GM20431 (cell line): ENCODE measurements around the gene AGFG2.
"Not testable (repeated sequence)": the region's sequence is repeated elsewhere in the genome, so short reads cannot be mapped to it uniquely, and the experiment has no call there.

Experiments used
- in situ Hi-C: fragments of 300-500 bp; cut with MseI, MboI; formaldehyde crosslinking; loops from one replicate; pipeline ENCODE4 v1.15.0; 2020; ENCODE audit warnings: low sequenced_read_pairs; ENCODE audit not compliant: unreplicated experiment

Gene AGFG2

GRCh38 chr7:100538654-100539435, at the start of gene AGFG2:
Gene AGFG2, plus strand, starts transcription at chr7:100539203. Its CDS starts 144 bp downstream, at chr7:100539347.
- in situ Hi-C loops: no loop called here

GRCh38 chr7:100489824-100490223, 49.2 kb upstream of the AGFG2 start:
- in situ Hi-C loops: loop anchor here (10.0 to 25.0 kb wide), 2 partner anchors 65 to 197 kb away; partner anchors contain the start of gene GIGYF1

- in situ Hi-C loops: loop anchor here (25.0 kb wide), 1 partner anchor 197 kb away; the partner anchor contains the start of gene GIGYF1
Measured at GRCh38 chr7:100490483-100491191, 48.4 kb upstream of the AGFG2 start.

GRCh38 chr7:100491192-100491578, 47.8 kb upstream of the AGFG2 start:
- in situ Hi-C loops: loop anchor here (25.0 kb wide), 1 partner anchor 196 kb away; the partner anchor contains the start of gene GIGYF1

GRCh38 chr7:100492738-100493475, 46.1 kb upstream of the AGFG2 start:
- in situ Hi-C loops: loop anchor here (25.0 kb wide), 1 partner anchor 194 kb away; the partner anchor contains the start of gene GIGYF1

GRCh38 chr7:100493476-100494264, 45.3 kb upstream of the AGFG2 start:
- in situ Hi-C loops: loop anchor here (25.0 kb wide), 1 partner anchor 194 kb away; the partner anchor contains the start of gene GIGYF1

GRCh38 chr7:100496509-100496908, 42.5 kb upstream of the AGFG2 start:
- in situ Hi-C loops: loop anchor here (25.0 kb wide), 1 partner anchor 191 kb away; the partner anchor contains the start of gene GIGYF1

- in situ Hi-C loops: not testable (repeated sequence)
Measured at GRCh38 chr7:100500743-100501142, 38.3 kb upstream of the AGFG2 start.

- in situ Hi-C loops: not testable (repeated sequence)
Measured at GRCh38 chr7:100504031-100504430, 35.0 kb upstream of the AGFG2 start.

- in situ Hi-C loops: no loop called here
Measured at GRCh38 chr7:100504887-100505611, 34.0 kb upstream of the AGFG2 start.

- in situ Hi-C loops: no loop called here
Measured at GRCh38 chr7:100506356-100506923, 32.6 kb upstream of the AGFG2 start.

GRCh38 chr7:100509231-100509630, 29.8 kb upstream of the AGFG2 start:
- in situ Hi-C loops: no loop called here

- in situ Hi-C loops: no loop called here
Measured at GRCh38 chr7:100510437-100511239, 28.4 kb upstream of the AGFG2 start.

GRCh38 chr7:100513212-100513810, 25.7 kb upstream of the AGFG2 start:
- in situ Hi-C loops: no loop called here

- in situ Hi-C loops: no loop called here
Measured at GRCh38 chr7:100515072-100515532, 23.9 kb upstream of the AGFG2 start.

GRCh38 chr7:100516135-100516812, 22.7 kb upstream of the AGFG2 start:
- in situ Hi-C loops: no loop called here

- in situ Hi-C loops: no loop called here
Measured at GRCh38 chr7:100517305-100517704, 21.7 kb upstream of the AGFG2 start.
